Stimulated activated effector memory CD8-positive, alpha-beta T cell treated with anti-CD3 and anti-CD28 coated beads, Interleukin-12 subunit alpha, Interleukin-12 subunit beta, amount 100 ng/mL, for 72 hours (primary cell): ENCODE results near the gene CMTM4.
"Not testable (repeated sequence)": the region's sequence is repeated elsewhere in the genome, so short reads cannot be mapped to it uniquely, and the experiment has no call there.

ENCODE experiments used
- ATAC-seq: fragments of 150-1000 bp; cut with Tn5 transposase; 2 replicates; pipeline ENCODE4 v1.10.0; 2021
- DNase-seq, 2 donors: peaks; one replicate each; pipeline ENCODE4 v3.0.0; 2021 to 2022; ENCODE audit warnings: low spot score in 2 of 2
- H3K27ac Mint-ChIP-seq: one replicate; pipeline ENCODE4 v1.8.0; 2022; ENCODE audit warnings: mild to moderate bottlenecking, mixed read lengths
- H3K36me3 Mint-ChIP-seq: one replicate; pipeline ENCODE4 v1.8.0; 2022; ENCODE audit warnings: mild to moderate bottlenecking, mixed read lengths
- H3K4me1 Mint-ChIP-seq: one replicate; pipeline ENCODE4 v1.8.0; 2022; ENCODE audit warnings: mixed read lengths
- H3K4me3 Mint-ChIP-seq: one replicate; pipeline ENCODE4 v1.8.0; 2022; ENCODE audit warnings: mild to moderate bottlenecking, mixed read lengths
- H3K9me3 Mint-ChIP-seq: one replicate; pipeline ENCODE4 v1.8.0; 2022; ENCODE audit warnings: mixed read lengths

Gene CMTM4

DNA sequence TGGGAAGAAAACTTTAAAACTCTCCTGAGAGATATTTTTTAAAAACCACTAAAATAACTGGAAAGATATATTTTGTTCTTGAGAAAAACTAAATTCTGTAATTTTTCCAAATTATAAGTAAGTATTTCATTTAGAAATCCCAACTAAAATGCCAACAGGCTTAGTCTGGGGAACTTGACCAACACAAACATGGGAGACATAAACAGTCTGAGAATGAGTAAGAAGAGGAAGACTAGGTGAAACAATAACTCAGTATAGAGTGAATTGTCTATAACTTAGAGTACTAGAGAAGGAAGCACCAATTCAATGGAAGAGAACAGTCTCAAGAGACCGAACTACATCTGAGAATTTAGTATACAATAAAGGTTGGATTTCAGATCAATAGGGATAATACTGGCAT is 127.4 kb downstream of the CMTM4 start:
- Mint-ChIP-seq H3K4me1 (peaks cover 26% of the 10 kb centered on the region), H3K9me3 (no peaks in the 10 kb centered on the region), H3K36me3 (peaks cover 80% of the 10 kb centered on the region), H3K27ac (peak overlapping the region; percentile 0), H3K4me3 (no peak overlapping the region)
- ATAC-seq (no peak), DNase-seq (no peak)

DNA sequence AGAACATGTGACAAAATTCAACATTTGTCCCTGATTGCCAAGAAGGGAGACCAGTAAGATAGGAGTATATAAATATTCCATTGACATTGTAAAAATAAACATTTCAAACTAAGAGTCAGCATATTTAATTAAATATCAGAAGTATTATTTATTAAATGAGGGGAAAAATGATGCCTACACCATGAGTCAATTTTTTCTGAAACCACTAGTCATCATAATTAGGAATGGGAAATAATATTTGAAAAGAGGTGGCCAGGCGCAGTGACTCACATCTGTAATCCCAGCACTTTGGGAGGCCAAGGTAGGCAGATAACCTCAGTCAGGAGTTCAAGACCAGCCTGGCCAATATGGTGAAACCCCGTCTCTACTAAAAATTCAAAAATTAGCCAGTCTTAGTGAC is 128.2 kb downstream of the CMTM4 start:
- Mint-ChIP-seq H3K27ac (no peak overlapping the region), H3K4me1 (peaks cover 30% of the 10 kb centered on the region), H3K9me3 (no peaks in the 10 kb centered on the region), H3K36me3 (peaks cover 88% of the 10 kb centered on the region), H3K4me3 (no peak overlapping the region)
- no peak for DNase-seq
- ATAC-seq = no peak

DNA sequence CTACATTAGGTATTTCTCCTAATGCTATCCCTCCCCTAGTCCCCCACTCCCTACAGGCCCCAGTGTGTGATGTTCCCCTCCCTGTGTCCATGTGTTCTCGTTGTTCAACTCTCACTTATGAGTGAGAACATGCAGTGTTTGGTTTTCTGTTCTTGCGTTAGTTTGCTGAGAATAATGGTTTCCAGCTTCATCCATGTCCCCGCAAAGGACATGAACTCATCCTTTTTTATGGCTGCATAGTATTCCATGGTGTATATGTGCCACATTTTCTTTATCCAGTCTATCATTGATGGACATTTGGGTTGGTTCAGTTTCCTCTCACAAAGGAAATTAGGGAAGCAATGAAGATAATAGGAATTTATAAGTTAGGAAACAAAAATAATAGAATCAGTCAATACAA is 129.3 kb downstream of the CMTM4 start:
- not testable (repeated sequence) for ATAC-seq, DNase-seq, H3K4me3 Mint-ChIP-seq, H3K27ac Mint-ChIP-seq, H3K9me3 Mint-ChIP-seq
- Mint-ChIP-seq H3K4me1 (peaks cover 38% of the 10 kb centered on the region), H3K36me3 (peaks cover 89% of the 10 kb centered on the region)

DNA sequence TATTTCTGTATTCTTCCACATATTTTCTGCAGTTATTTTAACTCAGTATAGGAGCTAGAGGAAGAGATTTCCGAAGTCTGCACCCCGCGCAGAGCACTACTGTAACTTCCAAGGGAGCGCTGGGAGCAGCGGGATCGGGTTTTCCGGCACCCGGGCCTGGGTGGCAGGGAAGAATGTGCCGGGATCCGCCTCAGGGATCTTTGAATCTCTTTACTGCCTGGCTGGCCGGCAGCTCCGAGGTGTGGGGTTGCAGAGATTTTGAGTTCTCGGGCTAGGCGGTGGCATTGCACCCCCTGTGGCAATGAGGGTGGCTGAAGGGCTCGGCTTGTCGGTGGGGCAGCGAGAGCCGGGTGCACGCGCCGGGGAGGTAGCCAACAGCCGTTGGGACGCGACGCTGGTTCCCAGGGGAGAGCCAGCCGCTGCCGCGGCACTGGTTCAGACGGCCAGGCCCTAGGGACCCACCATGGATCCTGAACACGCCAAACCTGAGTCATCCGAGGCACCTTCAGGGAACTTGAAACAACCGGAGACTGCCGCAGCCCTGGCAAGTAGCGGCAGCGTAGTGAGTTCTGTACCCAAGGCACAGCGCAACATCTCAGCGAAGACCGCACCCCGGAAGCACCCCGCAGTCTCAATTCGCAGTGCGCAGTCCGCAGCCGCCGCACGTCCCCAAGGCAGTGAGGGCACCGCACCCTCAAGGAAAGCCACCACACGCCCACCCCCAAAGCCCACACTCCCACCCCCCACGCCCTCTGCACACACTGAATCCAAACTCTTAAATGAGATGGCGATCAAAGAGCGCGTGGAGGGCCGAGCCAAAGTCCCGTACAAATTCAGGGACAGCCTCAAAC is 130.3 kb downstream of the CMTM4 start, which contains the start of gene CMTM1:
Gene CMTM1, plus strand, starts transcription at position 389 of the 851 bp plus-strand sequence. Its CDS starts 75 bp downstream, at position 464.
- DNase-seq (no peak), ATAC-seq (no peak)
- peaks cover 36% of the 10 kb centered on the region for H3K4me1 Mint-ChIP-seq
- peaks cover 89% of the 10 kb centered on the region for H3K36me3 Mint-ChIP-seq
- peak within 1 kb of the TSS; percentile 50 for H3K27ac Mint-ChIP-seq
- no peaks in the 10 kb centered on the region for H3K9me3 Mint-ChIP-seq
- no peak within 1 kb of the TSS for H3K4me3 Mint-ChIP-seq
